ENCODE results near the gene SSR2.

GRCh38 chr1:156033011-156033410, 12.3 kb upstream of the SSR2 start:
- TF ChIP-seq CTCF (IDR thresholded peaks at IDR 0.05; ENCODE audit: insufficient read depth, low read depth, low read length) (no peak), EZH2 (IDR thresholded peaks at IDR 0.05; ENCODE audit: insufficient read depth, low read length) (no peak)
